Measurements from ENCODE around the gene KCTD17.

KCTD17 gene

DNA sequence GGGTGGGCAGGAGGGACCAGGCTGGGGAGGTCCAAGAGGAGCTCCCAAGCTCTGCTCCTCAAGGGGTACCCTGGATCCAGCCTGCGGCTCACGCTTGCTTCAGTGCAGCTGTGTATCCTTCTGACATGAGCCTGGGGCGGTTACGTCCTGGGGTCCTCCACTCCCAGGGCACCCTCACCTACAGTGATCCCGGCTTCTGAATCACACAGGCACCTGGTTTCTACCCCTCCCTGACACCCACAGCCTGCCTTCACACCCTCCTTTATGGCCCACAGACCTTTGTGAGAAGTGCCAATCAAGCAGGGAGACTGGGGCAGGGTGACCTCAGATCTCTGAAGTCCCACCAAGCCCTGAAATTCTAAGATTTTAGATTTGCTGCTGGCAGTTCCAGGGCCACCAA lies 30.5 kb upstream of the KCTD17 start:
- DNase-seq: no peak

DNA sequence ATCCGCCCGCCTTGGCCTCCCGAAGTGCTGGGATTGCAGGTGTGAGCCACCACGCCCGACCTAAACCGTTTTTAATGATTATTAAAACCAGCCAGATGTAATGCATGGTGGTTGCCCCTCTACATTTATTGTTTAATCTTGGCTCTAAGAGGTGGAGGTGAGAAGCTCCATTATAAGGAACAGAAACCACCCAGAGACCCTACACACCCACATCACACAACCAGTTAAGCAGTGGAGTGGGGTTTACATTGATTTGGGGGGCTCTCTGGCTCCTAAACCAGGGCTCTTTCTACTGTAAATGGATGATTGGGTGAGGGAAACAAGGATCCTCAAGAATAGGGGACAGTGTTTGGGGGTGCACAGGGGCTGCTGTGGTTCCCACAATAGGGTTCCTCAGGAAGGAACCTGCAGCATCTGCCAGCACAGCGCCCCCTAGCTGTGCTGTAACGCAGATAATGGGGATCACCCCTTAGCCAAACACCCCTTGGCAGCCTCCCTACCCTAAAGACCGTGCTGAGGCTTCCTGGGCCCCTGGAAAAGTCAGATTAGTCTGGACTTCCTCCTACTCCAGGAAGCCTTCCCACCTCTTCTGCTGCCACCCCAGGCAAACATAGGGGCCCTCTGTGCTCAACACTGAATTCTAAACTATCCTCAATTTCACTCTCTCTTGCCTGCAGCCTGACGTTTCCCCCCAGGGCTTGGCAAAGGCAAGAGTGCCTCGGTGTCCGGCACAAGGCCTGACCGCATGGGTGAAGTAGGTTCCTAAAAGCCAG lies 29.6 kb upstream of the KCTD17 start:
- DNase-seq: peak; percentile 40

DNA sequence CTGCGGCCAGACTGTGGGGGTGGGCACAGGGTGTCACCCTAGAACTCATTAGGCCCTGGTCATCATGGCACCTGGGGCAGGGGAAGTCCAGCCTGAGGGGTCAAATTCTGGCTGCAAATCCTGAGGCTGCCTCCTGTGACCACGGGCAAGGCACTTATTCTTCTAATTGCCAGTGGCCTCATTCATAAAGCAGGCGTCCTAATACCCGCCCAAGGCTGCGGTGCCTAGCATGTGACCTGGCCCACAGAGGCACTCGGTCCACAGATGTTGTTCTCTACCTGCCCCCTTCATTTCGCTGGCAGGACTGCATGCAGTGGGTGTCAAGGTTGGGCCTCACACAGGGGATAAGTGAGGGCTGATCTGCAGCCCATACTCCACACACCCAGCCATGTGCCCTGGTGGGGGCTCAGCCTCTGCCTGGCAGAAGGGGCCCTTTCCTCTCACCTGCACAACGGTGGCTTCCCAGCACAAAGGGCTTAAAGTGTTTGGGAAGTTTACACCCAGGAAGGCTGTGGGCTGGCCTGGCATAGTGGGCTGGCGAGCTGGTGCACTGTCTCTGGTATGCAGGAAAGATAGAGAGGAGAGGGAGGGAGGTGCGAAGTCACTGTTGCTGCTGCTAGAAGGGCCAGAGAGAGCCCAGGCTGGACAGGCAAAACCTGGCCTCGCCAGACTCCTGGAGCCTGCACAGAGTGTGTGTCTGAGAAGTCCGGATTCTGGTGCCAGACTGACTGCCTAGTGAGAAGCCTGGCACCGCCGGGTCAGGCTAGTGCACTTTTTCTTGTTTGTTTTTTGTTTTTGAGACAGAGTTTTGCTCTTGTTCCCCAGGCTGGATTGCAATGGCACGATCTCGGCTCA lies 28.8 kb upstream of the KCTD17 start:
- DNase-seq: no peak

DNA sequence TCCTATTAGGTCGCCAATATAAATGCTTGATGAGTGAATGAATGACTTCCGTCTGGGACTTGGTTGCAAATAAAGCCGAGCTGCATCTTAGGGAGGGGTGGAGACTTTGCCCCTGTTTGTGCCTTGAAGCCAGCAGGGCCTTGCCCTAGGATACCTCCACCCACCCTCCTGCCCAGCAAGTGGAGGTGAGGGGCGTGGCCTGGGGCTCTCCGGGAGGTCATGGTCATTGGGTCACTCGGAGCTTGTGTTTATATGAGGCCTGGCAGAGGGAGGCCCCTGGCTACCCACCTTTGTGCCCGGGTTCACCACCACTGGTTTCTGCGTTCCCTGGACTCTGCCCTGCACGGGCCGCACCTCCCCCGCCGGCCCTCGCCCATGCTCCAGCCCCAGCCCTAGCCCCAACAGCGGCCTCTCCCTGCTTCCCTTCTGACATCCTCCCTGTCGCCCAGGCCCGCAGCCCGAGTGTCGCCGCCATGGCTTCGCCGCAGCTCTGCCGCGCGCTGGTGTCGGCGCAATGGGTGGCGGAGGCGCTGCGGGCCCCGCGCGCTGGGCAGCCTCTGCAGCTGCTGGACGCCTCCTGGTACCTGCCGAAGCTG lies 27.7 kb upstream of the KCTD17 start:
- no peak for DNase-seq

DNA sequence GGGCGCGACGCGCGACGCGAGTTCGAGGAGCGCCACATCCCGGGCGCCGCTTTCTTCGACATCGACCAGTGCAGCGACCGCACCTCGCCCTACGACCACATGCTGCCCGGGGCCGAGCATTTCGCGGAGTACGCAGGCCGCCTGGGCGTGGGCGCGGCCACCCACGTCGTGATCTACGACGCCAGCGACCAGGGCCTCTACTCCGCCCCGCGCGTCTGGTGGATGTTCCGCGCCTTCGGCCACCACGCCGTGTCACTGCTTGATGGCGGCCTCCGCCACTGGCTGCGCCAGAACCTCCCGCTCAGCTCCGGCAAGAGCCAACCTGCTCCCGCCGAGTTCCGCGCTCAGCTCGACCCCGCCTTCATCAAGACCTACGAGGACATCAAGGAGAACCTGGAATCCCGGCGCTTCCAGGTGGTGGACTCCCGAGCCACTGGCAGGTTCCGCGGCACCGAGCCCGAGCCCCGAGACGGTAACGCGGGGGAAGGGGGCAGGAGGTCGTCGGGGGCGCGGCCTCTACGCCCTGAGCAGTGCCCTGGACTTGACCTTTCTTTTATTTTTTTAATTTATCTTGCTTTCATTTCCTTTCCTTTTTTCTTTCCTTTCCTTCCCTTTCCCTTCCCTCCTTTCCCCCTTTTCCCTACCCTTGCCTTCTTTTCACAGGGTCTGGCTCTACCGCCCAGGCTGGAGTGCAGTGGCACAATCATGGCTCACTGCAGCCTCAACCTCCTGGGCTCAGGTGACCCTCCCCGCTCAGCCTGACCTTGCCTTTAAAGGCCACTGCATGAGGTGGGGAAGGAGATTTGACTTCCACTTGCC lies 27.0 kb upstream of the KCTD17 start:
- DNase-seq: no peak

DNA sequence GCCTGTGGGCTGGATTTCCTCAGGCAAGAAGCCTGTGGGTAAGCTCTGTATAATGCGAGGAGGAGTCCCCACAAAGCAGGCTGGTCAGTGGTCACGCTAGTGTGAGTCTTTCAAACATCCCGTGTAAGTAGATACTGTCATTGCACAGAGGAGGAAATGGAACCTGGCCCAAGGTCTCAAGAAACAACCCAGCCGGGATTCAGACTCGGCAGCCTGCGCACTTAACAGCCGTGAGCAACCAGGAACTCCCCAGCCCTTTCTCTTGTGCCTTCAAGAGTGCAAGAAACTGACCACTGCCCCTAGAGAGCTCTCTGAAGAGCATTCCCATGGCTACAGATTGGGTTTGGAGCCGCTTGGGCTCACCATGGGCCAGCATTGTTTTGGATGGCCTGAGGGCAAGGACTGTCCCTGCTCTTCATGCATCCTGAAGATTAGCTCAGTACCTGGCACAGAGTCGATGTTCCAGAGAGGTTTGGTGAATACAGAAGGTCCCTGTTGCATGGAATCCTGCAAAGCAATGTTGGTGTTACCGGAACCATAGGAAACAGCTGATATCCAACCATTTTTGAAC lies 26.0 kb upstream of the KCTD17 start:
- no peak for DNase-seq

DNA sequence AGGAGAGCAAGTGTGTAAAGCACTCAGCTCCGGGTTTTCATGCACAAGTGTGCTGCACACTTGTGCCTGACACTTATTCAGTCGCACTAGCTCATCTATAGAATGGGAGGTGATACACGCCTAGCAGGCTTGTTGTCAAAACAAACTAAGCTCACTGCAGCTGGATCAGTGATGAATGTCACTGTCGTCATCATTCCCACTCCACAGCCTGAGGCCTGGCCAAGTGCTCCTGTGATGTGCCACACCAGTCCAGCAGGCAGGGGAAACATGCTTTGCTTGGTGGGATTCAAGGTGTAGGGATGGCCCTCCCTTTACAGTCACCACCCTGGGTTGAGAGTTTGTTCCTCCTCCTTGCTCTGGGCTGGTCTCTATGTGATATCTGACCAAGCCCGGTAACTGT lies 25.2 kb upstream of the KCTD17 start:
- no peak for DNase-seq

DNA sequence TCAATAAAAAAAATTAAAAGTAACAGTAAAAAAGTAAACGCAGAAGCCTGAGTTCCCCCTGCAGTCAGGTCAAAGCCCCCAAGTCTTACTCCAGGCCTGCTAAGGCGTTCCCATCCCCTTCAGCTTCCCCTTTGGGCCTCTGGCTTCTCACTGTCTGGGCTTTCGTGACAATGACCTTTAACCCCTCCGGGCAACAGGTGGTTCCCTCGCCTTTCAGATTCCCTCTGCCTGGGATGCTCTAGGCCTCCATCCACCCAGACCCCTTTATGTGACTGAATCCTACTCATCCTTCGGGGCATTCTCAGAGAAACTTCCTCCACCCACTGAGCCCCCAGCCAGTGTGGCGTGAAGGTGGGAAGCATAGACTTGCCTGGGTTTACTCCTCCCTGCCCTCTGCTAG lies 24.0 kb upstream of the KCTD17 start:
- DNase-seq: no peak

DNA sequence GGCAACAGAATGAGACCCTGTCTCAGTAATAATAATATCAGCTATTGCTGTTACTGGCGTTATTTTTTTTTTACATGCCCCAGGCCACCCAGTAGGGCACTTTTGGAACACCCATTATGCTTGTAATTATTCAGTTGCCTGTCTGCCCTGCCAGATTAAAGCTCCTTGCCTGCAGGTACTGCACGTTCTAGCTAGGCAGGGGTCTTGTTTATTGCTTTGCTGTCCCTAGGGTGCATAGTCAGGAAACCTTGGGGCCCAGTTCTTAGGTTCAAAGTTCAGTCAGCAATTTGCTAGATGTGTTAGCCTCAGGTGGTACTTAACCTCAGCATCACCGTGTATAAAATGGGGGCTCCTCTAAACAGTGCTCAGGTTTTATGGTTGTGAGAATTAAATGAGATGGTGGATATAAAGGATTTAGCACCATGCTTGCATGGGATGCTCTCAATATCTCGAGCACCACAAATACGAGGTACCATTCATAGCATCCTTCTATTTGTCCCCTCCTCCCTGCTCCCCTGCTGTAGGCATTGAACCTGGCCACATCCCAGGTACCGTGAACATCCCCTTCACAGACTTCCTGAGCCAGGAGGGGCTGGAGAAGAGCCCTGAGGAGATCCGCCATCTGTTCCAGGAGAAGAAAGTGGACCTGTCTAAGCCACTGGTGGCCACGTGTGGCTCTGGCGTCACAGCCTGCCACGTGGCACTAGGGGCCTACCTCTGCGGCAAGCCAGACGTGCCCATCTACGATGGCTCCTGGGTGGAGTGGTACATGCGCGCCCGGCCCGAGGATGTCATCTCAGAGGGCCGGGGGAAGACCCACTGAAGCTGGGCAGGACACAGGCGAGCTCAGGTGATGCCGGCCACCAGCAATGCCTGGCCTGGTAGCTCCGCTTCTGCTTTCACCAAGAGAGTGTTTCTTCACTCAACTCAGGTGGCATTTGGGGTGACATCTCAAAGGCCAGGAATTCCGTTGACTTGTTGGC lies 22.6 kb upstream of the KCTD17 start:
- DNase-seq: no peak

DNA sequence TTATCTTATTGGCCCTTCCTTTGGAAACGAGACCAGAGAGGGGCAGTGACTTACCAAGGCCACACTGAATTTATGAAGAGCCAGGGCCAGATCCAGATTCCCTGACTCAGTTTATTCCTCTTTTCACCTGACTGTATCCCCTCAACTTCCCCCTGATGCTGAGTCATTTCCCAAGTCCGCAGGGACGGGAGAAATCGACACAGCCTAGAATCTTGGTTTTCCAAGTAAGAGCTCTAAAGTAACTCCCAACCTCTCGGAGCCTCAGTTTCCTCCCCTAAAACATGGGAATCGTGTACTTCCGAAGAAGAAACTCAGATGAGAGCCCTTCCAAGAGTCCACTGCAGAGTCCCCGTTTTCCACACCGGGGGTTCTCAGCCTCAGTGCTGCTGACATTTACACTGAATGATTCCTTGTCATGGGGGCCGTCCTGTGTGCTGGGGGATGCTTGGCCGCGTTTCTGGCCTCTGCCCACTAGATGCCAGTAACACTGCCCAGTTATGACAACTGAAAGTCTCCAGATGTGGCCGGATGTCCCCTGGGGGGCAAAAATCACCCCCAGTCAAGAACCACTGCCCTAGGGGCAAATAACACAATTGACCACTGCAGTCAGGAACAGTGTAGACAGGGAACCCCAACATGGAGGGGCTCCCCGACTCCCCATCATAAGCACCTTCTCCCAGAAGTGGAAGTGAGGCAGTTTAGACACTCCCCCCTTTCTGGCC lies 20.8 kb upstream of the KCTD17 start:
- no peak for DNase-seq

DNA sequence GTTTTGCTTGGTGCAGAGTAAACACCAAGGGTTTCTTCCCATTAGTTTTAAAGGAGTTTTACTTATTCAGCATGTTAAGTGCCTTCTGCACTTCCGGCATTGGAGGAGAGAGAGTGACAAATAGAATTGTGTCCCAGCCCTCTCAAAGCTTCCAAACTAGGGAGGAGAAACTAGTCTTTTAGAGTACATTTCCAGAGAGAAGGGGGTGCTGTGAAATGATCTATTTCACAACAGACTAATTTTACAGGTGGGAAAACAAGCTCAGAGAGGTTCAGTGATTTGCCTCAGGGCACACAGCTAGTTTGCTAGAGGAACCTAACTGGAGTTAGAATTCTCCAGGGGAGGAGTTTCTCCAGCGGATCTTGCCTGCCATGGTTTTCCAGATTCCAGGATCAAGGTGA lies 19.4 kb upstream of the KCTD17 start:
- DNase-seq: no peak

DNA sequence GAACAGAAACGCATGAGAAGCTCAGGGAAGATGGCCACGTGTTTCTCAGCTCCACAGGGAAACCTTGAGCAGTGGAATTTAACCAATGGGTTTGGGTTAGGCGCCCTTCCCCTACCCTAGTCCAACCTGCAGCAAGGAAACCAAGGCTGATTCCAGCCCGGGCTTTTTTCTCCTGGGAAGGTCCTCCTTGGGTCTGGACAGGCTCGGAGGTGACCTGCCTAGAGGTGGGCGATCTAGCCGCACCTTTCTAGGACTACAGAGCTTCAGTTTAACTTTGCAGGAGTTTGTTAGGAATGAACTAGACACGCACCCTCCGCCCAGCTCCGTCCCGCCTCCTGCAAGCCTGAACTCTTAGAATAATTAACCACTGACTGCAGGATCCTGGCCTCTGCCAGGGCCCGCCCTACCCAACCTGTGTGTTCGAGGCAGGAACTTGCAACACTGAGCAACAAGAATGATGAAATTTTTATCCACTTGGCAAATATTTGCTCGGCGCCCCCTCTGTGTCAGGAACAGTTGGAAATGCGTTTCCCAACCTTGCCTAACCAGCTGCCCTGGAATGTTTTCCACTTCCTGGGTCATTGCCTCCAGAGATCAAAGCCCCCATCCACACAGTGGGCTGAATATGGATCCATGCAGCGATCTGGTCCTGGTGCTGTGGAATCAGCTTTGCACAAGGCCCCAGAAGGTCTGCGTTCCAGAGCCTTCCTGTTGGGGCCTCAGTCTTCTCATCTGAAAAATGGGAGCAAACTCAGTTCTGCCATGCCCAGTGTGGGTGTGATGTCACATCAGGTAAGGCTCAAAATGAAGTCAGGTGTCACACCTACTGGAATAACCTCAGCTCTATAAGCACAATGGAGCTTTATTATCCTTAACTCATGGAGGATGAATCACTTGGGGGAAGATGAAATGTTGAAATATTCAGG lies 18.7 kb upstream of the KCTD17 start:
- no peak for DNase-seq

DNA sequence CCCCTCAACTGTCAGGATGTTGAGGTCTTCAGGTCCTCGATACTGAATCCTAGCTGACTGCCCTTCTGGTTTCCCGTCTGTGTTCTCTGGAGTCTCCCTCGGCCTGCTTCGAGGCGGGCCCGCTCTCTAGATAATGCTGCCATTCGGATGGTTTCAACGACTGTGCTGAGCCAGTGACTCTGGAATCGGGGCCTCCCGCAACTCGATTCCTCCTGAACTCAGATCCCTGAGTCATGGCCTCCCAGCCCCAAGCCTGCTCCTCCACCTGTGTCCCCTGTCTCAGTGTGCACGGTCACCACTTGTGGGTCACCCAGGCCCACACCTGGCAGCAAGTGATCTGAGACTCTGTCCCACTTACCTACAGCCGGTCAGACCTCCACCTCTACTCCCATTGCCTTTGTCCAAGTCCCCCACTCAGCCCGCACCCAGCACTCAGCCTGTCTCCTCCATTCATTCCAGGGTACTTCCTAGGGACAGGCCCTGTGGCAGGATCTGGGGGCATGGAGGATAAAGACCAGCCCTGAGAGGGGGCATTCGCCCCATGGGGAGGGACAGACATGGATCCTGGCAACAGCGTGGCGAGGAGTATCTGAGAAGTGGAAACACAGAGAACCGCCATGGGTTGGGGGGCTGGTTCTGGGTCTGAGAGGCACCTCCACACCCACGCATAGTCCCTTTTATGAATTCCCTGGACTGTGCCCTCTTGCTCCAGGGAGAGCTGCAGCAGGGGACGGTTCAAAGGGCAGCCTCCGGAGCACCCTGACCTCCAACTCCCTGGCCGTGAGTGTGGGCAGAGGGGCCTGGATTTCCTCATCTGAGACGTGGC lies 17.7 kb upstream of the KCTD17 start:
- no peak for DNase-seq

DNA sequence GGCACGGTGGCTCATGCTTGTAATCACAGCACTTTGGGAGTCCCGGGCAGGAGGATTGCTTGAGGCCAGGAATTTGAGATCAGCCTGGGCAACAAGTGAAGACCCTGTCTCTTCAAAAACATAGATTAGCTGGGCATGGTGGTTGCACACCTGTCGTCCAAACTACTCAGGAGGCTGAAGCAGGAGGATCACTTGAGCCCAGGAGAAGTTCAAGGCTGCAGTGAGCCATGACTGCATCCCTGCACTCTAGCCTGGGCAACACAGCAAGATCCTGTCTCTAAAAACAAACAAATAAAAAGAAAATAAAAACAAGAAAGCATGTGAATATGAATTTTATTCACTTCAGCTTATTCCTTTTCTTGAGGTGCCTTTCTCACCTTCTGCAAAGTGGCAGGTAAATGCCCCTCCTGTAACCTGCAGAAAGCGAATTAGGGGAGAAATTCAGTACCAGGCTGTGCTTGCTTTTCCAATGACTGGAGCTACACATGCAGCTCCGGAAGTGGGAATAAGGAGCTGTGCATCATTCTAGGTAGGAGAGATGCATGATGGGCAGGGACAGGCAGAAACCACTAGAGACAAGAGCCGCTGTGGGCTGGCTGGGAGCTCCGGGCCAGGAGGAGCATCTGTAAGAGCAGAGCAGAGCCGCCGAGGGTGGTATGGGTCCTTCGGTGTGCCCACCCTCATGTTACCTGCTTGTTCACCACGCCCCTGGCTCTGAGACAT lies 14.7 kb upstream of the KCTD17 start:
- no peak for DNase-seq

DNA sequence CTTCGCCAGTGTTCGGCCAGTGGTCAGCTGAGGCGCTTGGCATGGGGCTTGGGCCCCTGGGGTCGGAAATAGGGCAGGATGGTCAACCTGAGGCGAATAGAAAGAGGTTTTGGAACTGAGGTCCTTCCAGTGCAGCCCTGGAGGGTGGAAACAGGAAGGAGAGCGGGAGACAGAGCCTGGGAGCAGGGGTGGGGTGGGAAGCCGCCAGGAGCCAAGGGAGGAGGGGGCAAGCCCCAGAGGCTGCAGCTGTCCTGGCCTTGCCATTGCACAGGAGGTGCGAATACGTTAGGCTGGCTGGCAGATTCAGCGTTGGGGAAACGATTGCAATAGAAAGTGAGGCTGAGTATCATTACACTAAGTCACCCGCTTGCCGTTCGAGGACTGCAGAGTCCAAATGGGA lies 13.9 kb upstream of the KCTD17 start:
- no peak for DNase-seq

DNA sequence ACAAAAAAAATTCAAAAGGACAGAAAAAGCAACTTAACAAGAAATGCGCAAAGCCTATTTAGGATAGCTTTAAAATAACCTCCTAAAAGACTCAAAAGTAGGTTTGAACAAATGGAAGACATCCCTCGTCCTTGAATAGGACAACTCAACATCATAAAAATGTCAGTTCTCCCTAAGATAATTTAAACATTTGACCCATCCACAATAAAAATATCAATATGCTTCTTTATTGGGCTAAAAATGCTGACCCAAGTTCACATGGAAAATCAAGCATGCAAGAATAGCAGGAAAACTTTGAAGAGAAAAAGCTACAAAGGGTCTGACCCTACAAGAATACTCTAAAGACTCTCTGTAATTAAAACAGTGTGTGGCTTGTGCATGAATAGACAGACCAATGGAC lies 12.1 kb upstream of the KCTD17 start:
- DNase-seq: no peak

DNA sequence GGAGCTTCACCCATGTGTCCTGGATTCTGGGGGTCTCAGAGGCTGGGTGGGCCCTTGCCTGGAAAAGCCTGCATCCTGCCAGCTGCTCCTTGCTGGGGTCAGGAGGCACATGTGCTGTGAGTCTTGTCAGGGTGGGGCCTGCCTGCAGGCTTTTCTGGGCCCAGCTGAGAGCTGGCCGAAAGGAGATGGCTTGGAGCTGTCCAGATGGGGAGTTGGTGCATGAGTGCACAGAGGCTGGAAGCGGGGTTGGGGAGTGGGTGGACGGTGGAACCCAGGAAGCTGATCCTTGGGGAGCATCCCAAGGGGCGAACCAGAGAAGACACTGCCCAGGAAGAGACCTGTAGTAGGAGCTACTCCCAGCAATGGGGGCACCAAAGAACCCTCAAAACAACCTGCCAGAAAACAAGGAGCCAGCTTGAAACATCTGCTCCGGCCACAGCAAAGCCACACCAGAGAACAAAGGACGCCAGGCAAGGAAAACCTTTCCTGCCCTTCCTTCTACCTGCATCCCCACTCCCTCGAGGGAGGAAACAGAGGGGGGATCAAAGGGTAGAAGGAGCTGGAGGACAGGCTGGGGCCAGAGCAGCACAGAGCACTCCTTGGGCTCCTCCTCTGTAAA lies 8.2 kb upstream of the KCTD17 start:
- DNase-seq: no peak

All from KG1 (cell line).